SK-N-SH (cell line): ENCODE measurements around the gene EHD1. TPM values are rescaled to one million over a fixed set of nuclear protein-coding genes. Genes with fewer than 3 reads are reported as not detected.

Source experiments
- CTCF ChIA-PET: fragments of 300-600, 350-600 bp; formaldehyde crosslinking; extraction: SDS; loops from one replicate; lab custom pipeline; 2021; lab: Yijun Ruan, JAX
- POLR2A ChIA-PET: fragments of 350-600 bp; sonication (Branson Sonifier 250); formaldehyde crosslinking; extraction: SDS; loops from one replicate; lab custom pipeline; 2020; ENCODE audit warnings: antibody characterized with exemption, inconsistent platforms; lab: Yijun Ruan, JAX
- DNase-seq: peaks from one replicate; pipeline ENCODE4 v3.0.0; 2012
- H2AFZ ChIP-seq: fragments of 200-600 bp; sonication (generic); 2 replicates; pipeline ENCODE4 v1.8.1; 2016; ENCODE audit warnings: antibody characterized with exemption, mild to moderate bottlenecking, low read depth
- H3F3A ChIP-seq: fragments of 200-600 bp; sonication (generic); replicated peaks from 2 replicates; pipeline ENCODE3; 2016; ENCODE audit warnings: antibody characterized with exemption, mild to moderate bottlenecking; ENCODE audit not compliant: insufficient read depth
- H3K27ac ChIP-seq, 2 experiments: fragments of 200-500 bp in 1 of 2; fragments of 200-600 bp in 1 of 2; sonication (Bioruptor generic) in 1 of 2; sonication (generic), shearing (Covaris generic) in 1 of 2; 2 replicates each; pipeline versions ENCODE4 v1.5.1 to v1.6.1; 2014 to 2016; ENCODE audit warnings: low read depth in 2 of 2, inconsistent platforms in 1 of 2, low read length in 1 of 2, mild to moderate bottlenecking in 1 of 2, mixed read lengths in 1 of 2
- H3K27me3 ChIP-seq: fragments of 200-600 bp; sonication (generic), shearing (Covaris generic); 2 replicates; pipeline ENCODE4 v1.6.1; 2016; ENCODE audit warnings: mixed run types; ENCODE audit not compliant: insufficient read depth
- H3K36me3 ChIP-seq, 2 experiments: fragments of 200-500 bp in 1 of 2; fragments of 200-600 bp in 1 of 2; sonication (Bioruptor generic) in 1 of 2; sonication (generic) in 1 of 2; replicated peaks in 1 of 2; 2 replicates each; pipeline versions ENCODE3 to v1.5.1; 2014 to 2016; ENCODE audit warnings: low read length in 1 of 2, mild to moderate bottlenecking in 1 of 2; ENCODE audit not compliant: insufficient read depth in 2 of 2, control insufficient read depth in 1 of 2
- H3K4me1 ChIP-seq, 2 experiments: fragments of 200-500 bp in 1 of 2; fragments of 200-600 bp in 1 of 2; sonication (Bioruptor generic) in 1 of 2; sonication (generic), shearing (Covaris generic) in 1 of 2; 2 replicates each; pipeline versions ENCODE4 v1.5.1 to v1.6.1; 2014 to 2016; ENCODE audit warnings: low read depth in 1 of 2, low read length in 1 of 2, mixed run types in 1 of 2; ENCODE audit not compliant: insufficient read depth in 2 of 2, control insufficient read depth in 1 of 2
- H3K4me2 ChIP-seq: fragments of 200-600 bp; sonication (generic), shearing (Covaris generic); 2 replicates; pipeline ENCODE4 v1.6.1; 2017; ENCODE audit warnings: mixed run types
- H3K4me3 ChIP-seq, 2 experiments: fragments of 200-500 bp in 1 of 2; fragments of 200-600 bp in 1 of 2; sonication (Bioruptor generic) in 1 of 2; sonication (generic), shearing (Covaris generic) in 1 of 2; 2 replicates each; pipeline versions ENCODE4 v1.5.1 to v1.8.1; 2014 to 2016; ENCODE audit warnings: low read depth in 2 of 2, inconsistent platforms in 1 of 2, low read length in 1 of 2, mild to moderate bottlenecking in 1 of 2, mixed read lengths in 1 of 2, moderate library complexity in 1 of 2
- H3K79me2 ChIP-seq: fragments of 200-600 bp; sonication (generic); 2 replicates; pipeline ENCODE4 v1.8.1; 2017; ENCODE audit warnings: mild to moderate bottlenecking; ENCODE audit not compliant: insufficient read depth
- H3K9ac ChIP-seq: fragments of 200-600 bp; sonication (generic); 2 replicates; pipeline ENCODE4 v1.6.1; 2017; ENCODE audit warnings: mixed run types
- H3K9me2 ChIP-seq: fragments of 200-600 bp; sonication (generic); 2 replicates; pipeline ENCODE4 v1.6.1; 2017; ENCODE audit warnings: mixed run types
- H3K9me3 ChIP-seq: fragments of 200-600 bp; sonication (generic); 2 replicates; pipeline ENCODE4 v1.6.1; 2017; ENCODE audit warnings: mixed run types, mild to moderate bottlenecking, moderate library complexity
- H4K20me1 ChIP-seq: fragments of 200-600 bp; sonication (generic); 2 replicates; pipeline ENCODE4 v1.6.1; 2017; ENCODE audit warnings: mild to moderate bottlenecking, mixed run types; ENCODE audit not compliant: insufficient read depth
- EP300 ChIP-seq, 2 experiments: IDR thresholded peaks; 2 replicates each; pipeline versions ENCODE4 v1.4.0 to v1.6.1; 2012; ENCODE audit warnings: borderline replicate concordance in 1 of 2, low read depth in 1 of 2, low read length in 1 of 2
- EZH2phosphoT487 ChIP-seq: fragments of 200-600 bp; sonication (generic); IDR thresholded peaks from 2 replicates; pipeline ENCODE4 v1.6.1; 2017; ENCODE audit warnings: low read depth, mixed run types, mild to moderate bottlenecking, antibody characterized with exemption, moderate library complexity, borderline replicate concordance
- FOSL2 ChIP-seq: IDR thresholded peaks from 2 replicates; pipeline ENCODE4 v1.4.0; 2012; ENCODE audit warnings: low read depth, mild to moderate bottlenecking, moderate library complexity, borderline replicate concordance
- FOXJ3 ChIP-seq: sonication (generic); formaldehyde crosslinking; IDR thresholded peaks from 2 replicates; pipeline ENCODE4 v1.5.1; 2020; ENCODE audit warnings: mild to moderate bottlenecking, missing genetic modification reagents
- FOXM1 ChIP-seq: IDR thresholded peaks from 2 replicates; pipeline ENCODE4 v1.4.0; 2012; ENCODE audit warnings: low read depth, mild to moderate bottlenecking
- MXI1 ChIP-seq: IDR thresholded peaks from 2 replicates; pipeline ENCODE4 v1.6.1; 2012; ENCODE audit warnings: mild to moderate bottlenecking, low read depth, low read length, improper control_type of control experiment
- PBX3 ChIP-seq: IDR thresholded peaks from 2 replicates; pipeline ENCODE4; 2012
- POLR2AphosphoS5 ChIP-seq: IDR thresholded peaks from 2 replicates; pipeline ENCODE4 v1.6.1; 2012; ENCODE audit warnings: low read depth, low read length
- RCOR1 ChIP-seq: fragments of 150-350 bp; IDR thresholded peaks from 2 replicates; pipeline ENCODE4 v1.6.1; 2017; ENCODE audit warnings: antibody characterized with exemption, low read length
- REST ChIP-seq: IDR thresholded peaks from 2 replicates; pipeline ENCODE4 v1.6.1; 2012; ENCODE audit warnings: mild to moderate bottlenecking, low read depth, low read length, moderate library complexity
- RFX5 ChIP-seq: IDR thresholded peaks from 2 replicates; pipeline ENCODE4 v1.6.1; 2012; ENCODE audit warnings: mild to moderate bottlenecking, improper control_type of control experiment, low read length
- TAF1 ChIP-seq: IDR thresholded peaks from 2 replicates; pipeline ENCODE4 v1.6.1; 2012; ENCODE audit warnings: low read depth, mild to moderate bottlenecking, low read length, moderate library complexity, borderline replicate concordance
- TEAD4 ChIP-seq: IDR thresholded peaks from 2 replicates; pipeline ENCODE4 v1.4.0; 2012; ENCODE audit warnings: mild to moderate bottlenecking, borderline replicate concordance; ENCODE audit not compliant: insufficient read depth
- YY1 ChIP-seq: IDR thresholded peaks from 2 replicates; pipeline ENCODE4 v1.4.0; 2012; ENCODE audit warnings: low read depth, mild to moderate bottlenecking
- ZBTB33 ChIP-seq: IDR thresholded peaks from 2 replicates; pipeline ENCODE4 v1.4.0; 2012; ENCODE audit warnings: low read depth, borderline replicate concordance
- WGBS: methylation state at CpG from one replicate; pipeline ENCODE4 v1.1.6; 2017; ENCODE audit warnings: low lambda C conversion rate; 5-methylcytosine and 5-hydroxymethylcytosine counted together
- polyA plus RNA-seq, 3 experiments: library from polyadenylated mRNA; depleted of rRNA; stranded (reverse); fragments of >200 nt; gene quantifications; 2 replicates each; pipeline ENCODE4 v1.2.3, GENCODE V29; 2012

The EHD1 gene
- polyA plus RNA-seq, 1 of the 3 experiments (the other 2 are of a cell fraction) = 93.3 TPM

- Histone ChIP-seq H4K20me1 (no peaks in the 10 kb centered on the region), H3K27me3 (no peaks in the 10 kb centered on the region), H3K27ac (no peak overlapping the region), H3K4me2 (no peak overlapping the region), H3K9me3 (no peaks in the 10 kb centered on the region), H3K79me2 (no peaks in the 10 kb centered on the region), H3K9ac (no peak overlapping the region), H2AFZ (no peak overlapping the region)
- no peak for DNase-seq
- CTCF ChIA-PET = interaction anchor here (0.7 to 26.7 kb wide), 4 partner anchors 10 to 52 kb away, joined by 3 to 530 read pairs (median 5); partner anchors contain the start of genes CDC42BPG and EHD1
- TF ChIP-seq RFX5 = no peak
- TF ChIP-seq PBX3 = no peak
- no peak for TF ChIP-seq RCOR1
- TF ChIP-seq FOSL2 = no peak
- no peak for TF ChIP-seq FOXJ3 (CRISPR knock-in tag)
- no peak for TF ChIP-seq EP300 (IDR thresholded peaks at IDR 0.05; ENCODE audit: borderline replicate concordance in 1 of 2, low read depth in 1 of 2, low read length in 1 of 2)
- TF ChIP-seq, all 33 proteins: peak for 0
- Histone ChIP-seq H3K4me1 (no peaks in the 10 kb centered on the region), H3K9me2 (no peaks in the 10 kb centered on the region), H3F3A (no peaks in the 10 kb centered on the region), H3K4me3 (no peak overlapping the region), H3K36me3 (peaks cover 0 to 29% of the 10 kb centered on the region in 2 experiments)
- POLR2A ChIA-PET = no interaction called here
- 82% methylated on average over 12 of the region's 14 CpGs for WGBS
These were observed 21.9 kb upstream of the EHD1 start for GRCh38 chr11:64900263-64900678.

- H3F3A ChIP-seq = no peaks in the 10 kb centered on the region
- H3K27ac ChIP-seq = no peak overlapping the region
- H2AFZ ChIP-seq = no peak overlapping the region
- no peak overlapping the region for H3K9ac ChIP-seq
- WGBS = 94% methylated on average over 12 of the region's 19 CpGs
- H4K20me1 ChIP-seq = no peaks in the 10 kb centered on the region
- peaks cover 0 to 26% of the 10 kb centered on the region in 2 experiments for H3K36me3 ChIP-seq
- no peaks in the 10 kb centered on the region for H3K79me2 ChIP-seq
- H3K9me3 ChIP-seq = no peaks in the 10 kb centered on the region
- H3K4me1 ChIP-seq = peaks cover 0 to 3% of the 10 kb centered on the region in 2 experiments; a peak in 1 of 4 replicates
- H3K4me3 ChIP-seq = no peak overlapping the region
- POLR2A ChIA-PET = no interaction called here
- CTCF ChIA-PET = interaction anchor here (4.2 to 26.7 kb wide), 2 partner anchors 11 to 51 kb away, joined by 21 to 530 read pairs; partner anchors contain the start of gene CDC42BPG
- DNase-seq = no peak
- no peaks in the 10 kb centered on the region for H3K27me3 ChIP-seq
- no peak for TF ChIP-seq ZBTB33
- no peak for TF ChIP-seq TAF1
- no peaks in the 10 kb centered on the region for H3K9me2 ChIP-seq
- H3K4me2 ChIP-seq = no peak overlapping the region
These were observed 20.1 kb upstream of the EHD1 start for GRCh38 chr11:64898541-64898940.

- H3K4me3 ChIP-seq = no peak overlapping the region
- H3K9ac ChIP-seq = no peak overlapping the region
- no peak for DNase-seq
- H3K27me3 ChIP-seq = no peaks in the 10 kb centered on the region
- no peak overlapping the region for H2AFZ ChIP-seq
- H3F3A ChIP-seq = no peaks in the 10 kb centered on the region
- no peaks in the 10 kb centered on the region for H4K20me1 ChIP-seq
- CTCF ChIA-PET = interaction anchor here (4.2 to 26.7 kb wide), 2 partner anchors 10 to 50 kb away, joined by 21 to 530 read pairs; partner anchors contain the start of gene CDC42BPG
- H3K4me2 ChIP-seq = no peak overlapping the region
- no peaks in the 10 kb centered on the region for H3K9me2 ChIP-seq
- H3K79me2 ChIP-seq = no peaks in the 10 kb centered on the region
- H3K9me3 ChIP-seq = no peaks in the 10 kb centered on the region
- H3K27ac ChIP-seq = no peak overlapping the region
- H3K36me3 ChIP-seq = peaks cover 0 to 21% of the 10 kb centered on the region in 2 experiments
- POLR2A ChIA-PET = no interaction called here
- peaks cover 0 to 3% of the 10 kb centered on the region in 2 experiments; a peak in 1 of 4 replicates for H3K4me1 ChIP-seq
- WGBS = 97% methylated on average over 9 of the region's 9 CpGs
- TF ChIP-seq FOXM1 (no peak), MXI1 (no peak), REST (no peak), TEAD4 (no peak), EP300 (IDR thresholded peaks at IDR 0.05; ENCODE audit: borderline replicate concordance in 1 of 2, low read depth in 1 of 2, low read length in 1 of 2) (no peak), YY1 (no peak), TAF1 (no peak), FOXJ3 (CRISPR knock-in tag) (no peak), EZH2phosphoT487 (no peak), POLR2AphosphoS5 (no peak)
These were observed 19.6 kb upstream of the EHD1 start for GRCh38 chr11:64898076-64898445.
